ENCODE results near the gene FAM3D. TPM values are rescaled to one million over a fixed set of nuclear protein-coding genes. Genes with fewer than 3 reads are reported as not detected.
A peak's percentile ranks its signal among the peaks of the same experiment; 100 is the strongest.

FAM3D gene
- polyA plus RNA-seq, 3 donors: 0.28 to 1.9 (median 0.71) TPM

GRCh38 chr3:58626841-58627569 lies 39.6 kb downstream of the FAM3D start:
- no peak overlapping the region for H2AFZ ChIP-seq (ENCODE audit: insufficient read depth, low read depth, low read length, poor library complexity, severe bottlenecking)
- H3K9me3 ChIP-seq (replicated peaks in 1 of 2; ENCODE audit: control insufficient read depth in 1 of 2, insufficient read depth in 1 of 2, low read length in 2 of 2): no peaks in the 10 kb centered on the region
- no peaks in the 10 kb centered on the region for H3K4me1 ChIP-seq (ENCODE audit: control insufficient read depth in 1 of 2, insufficient read depth in 2 of 2, low read length in 2 of 2)
- no peaks in the 10 kb centered on the region for H3K36me3 ChIP-seq (replicated peaks in 1 of 2; ENCODE audit: control insufficient read depth in 1 of 2, insufficient read depth in 2 of 2, low read length in 2 of 2)
- intact Hi-C loops (cut with micrococcal nuclease): loop anchor here in 1 of 2 donors (10.0 kb wide), 1 partner anchor 312 kb away; no protein-coding TSS in a partner anchor
- Mint-ChIP-seq H3K27ac (no peak overlapping the region), H3K4me1 (no peaks in the 10 kb centered on the region), H3K36me3 (no peaks in the 10 kb centered on the region), H3K4me3 (no peak overlapping the region), H3K9me3 (no peaks in the 10 kb centered on the region), H3K27me3 (ENCODE audit: low read depth in 3 of 3) (peaks cover 0 to 3% (median 1%) of the 10 kb centered on the region in 3 donors)
- no peak overlapping the region for H3K4me2 ChIP-seq (replicated peaks; ENCODE audit: extremely low read depth, low read length, poor library complexity, severe bottlenecking)
- no peak for TF ChIP-seq CTCF (IDR thresholded peaks at IDR 0.05)
- no peak for DNase-seq
- 96% methylated on average over 19 of the region's 24 CpGs for WGBS (ENCODE audit: insufficient coverage)
- H3K79me2 ChIP-seq (ENCODE audit: insufficient read depth, low read length): no peaks in the 10 kb centered on the region
- H3K27me3 ChIP-seq (ENCODE audit: control insufficient read depth in 2 of 2, insufficient read depth in 2 of 2, low read length in 2 of 2): no peaks in the 10 kb centered on the region
- H3K9ac ChIP-seq (ENCODE audit: insufficient read depth, low read length, poor library complexity, severe bottlenecking): no peak overlapping the region
- no peak overlapping the region for H3K4me3 ChIP-seq (replicated peaks in 1 of 3; ENCODE audit: low read depth in 2 of 3, low read length in 3 of 3)
- H4K20me1 ChIP-seq (ENCODE audit: insufficient read depth, low read length): no peaks in the 10 kb centered on the region
- H3K27ac ChIP-seq (ENCODE audit: low read depth in 1 of 2, low read length in 2 of 2): no peak overlapping the region

GRCh38 chr3:58625196-58625824 lies 41.3 kb downstream of the FAM3D start:
- no peak for DNase-seq

More at GRCh38 chr3:58625196-58625824, 41.3 kb downstream of the FAM3D start:
- no peaks in the 10 kb centered on the region for H3K36me3 ChIP-seq (replicated peaks in 1 of 2; ENCODE audit: control insufficient read depth in 1 of 2, insufficient read depth in 2 of 2, low read length in 2 of 2)
- no peak overlapping the region for H3K27ac ChIP-seq (ENCODE audit: low read depth in 1 of 2, low read length in 2 of 2)
- no peak overlapping the region for H3K4me2 ChIP-seq (replicated peaks; ENCODE audit: extremely low read depth, low read length, poor library complexity, severe bottlenecking)
- Mint-ChIP-seq H3K27me3 (ENCODE audit: low read depth in 3 of 3) (peaks cover 0 to 3% (median 1%) of the 10 kb centered on the region in 3 donors), H3K36me3 (no peaks in the 10 kb centered on the region), H3K4me1 (no peaks in the 10 kb centered on the region), H3K9me3 (no peaks in the 10 kb centered on the region), H3K27ac (no peak overlapping the region), H3K4me3 (peak overlapping the region in 1 of 2 donors; percentile 21)
- no peaks in the 10 kb centered on the region for H3K4me1 ChIP-seq (ENCODE audit: control insufficient read depth in 1 of 2, insufficient read depth in 2 of 2, low read length in 2 of 2)
- H2AFZ ChIP-seq (ENCODE audit: insufficient read depth, low read depth, low read length, poor library complexity, severe bottlenecking): no peak overlapping the region
- no peaks in the 10 kb centered on the region for H3K79me2 ChIP-seq (ENCODE audit: insufficient read depth, low read length)
- TF ChIP-seq CTCF (IDR thresholded peaks at IDR 0.05): no peak
- H3K9me3 ChIP-seq (replicated peaks in 1 of 2; ENCODE audit: control insufficient read depth in 1 of 2, insufficient read depth in 1 of 2, low read length in 2 of 2): no peaks in the 10 kb centered on the region
- no peak overlapping the region for H3K9ac ChIP-seq (ENCODE audit: insufficient read depth, low read length, poor library complexity, severe bottlenecking)
- H4K20me1 ChIP-seq (ENCODE audit: insufficient read depth, low read length): no peaks in the 10 kb centered on the region
- WGBS (ENCODE audit: insufficient coverage): 98% methylated on average over 7 of the region's 9 CpGs
- H3K4me3 ChIP-seq (replicated peaks in 1 of 3; ENCODE audit: low read depth in 2 of 3, low read length in 3 of 3): no peak overlapping the region
- no peaks in the 10 kb centered on the region for H3K27me3 ChIP-seq (ENCODE audit: control insufficient read depth in 2 of 2, insufficient read depth in 2 of 2, low read length in 2 of 2)
- intact Hi-C loops (cut with micrococcal nuclease): loop anchor here in 1 of 2 donors (10.0 kb wide), 1 partner anchor 311 kb away; no protein-coding TSS in a partner anchor
